HG02759 (cell line): ENCODE data around the gene MAP3K20.
A peak's percentile ranks its signal among the peaks of the same experiment; 100 is the strongest.
"Not testable (repeated sequence)": the region's sequence is repeated elsewhere in the genome, so short reads cannot be mapped to it uniquely, and the experiment has no call there.

ENCODE experiments used
- ATAC-seq: cut with Tn5 transposase; IDR thresholded peaks from one replicate; pipeline ENCODE4 v1.9.1; 2021; ENCODE audit warnings: mild to moderate bottlenecking, moderate library complexity; ENCODE audit not compliant: unreplicated experiment

The MAP3K20 gene

GRCh38 chr2:173086518-173087213 is 11.0 kb downstream of the MAP3K20 start:
- ATAC-seq = no peak

- no peak for ATAC-seq
Measured at GRCh38 chr2:173087214-173087581, 11.6 kb downstream of the MAP3K20 start.

- ATAC-seq = no peak
Measured at GRCh38 chr2:173087793-173088496, 12.3 kb downstream of the MAP3K20 start.

- ATAC-seq = no peak
Measured at GRCh38 chr2:173090276-173090877, 14.7 kb downstream of the MAP3K20 start.

GRCh38 chr2:173090973-173091660 is 15.5 kb downstream of the MAP3K20 start:
- ATAC-seq = no peak

- ATAC-seq = no peak
Measured at GRCh38 chr2:173091910-173092309, 16.3 kb downstream of the MAP3K20 start.

- ATAC-seq = no peak
Measured at GRCh38 chr2:173092844-173093402, 17.3 kb downstream of the MAP3K20 start.

DNA sequence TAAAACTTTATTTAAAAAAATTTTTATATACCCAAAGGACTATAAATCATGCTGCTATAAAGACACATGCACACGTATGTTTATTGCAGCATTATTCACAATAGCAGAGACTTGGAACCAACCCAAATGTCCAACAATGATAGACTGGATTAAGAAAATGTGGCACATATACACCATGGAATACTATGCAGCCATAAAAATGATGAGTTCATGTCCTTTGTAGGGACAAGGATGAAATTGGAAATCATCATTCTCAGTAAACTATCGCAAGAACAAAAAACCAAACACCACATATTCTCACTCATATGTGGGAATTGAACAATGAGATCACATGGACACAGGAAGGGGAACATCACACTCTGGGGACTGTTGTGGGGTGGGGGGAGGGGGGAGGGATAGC is 18.0 kb downstream of the MAP3K20 start:
- ATAC-seq = not testable (repeated sequence)

DNA sequence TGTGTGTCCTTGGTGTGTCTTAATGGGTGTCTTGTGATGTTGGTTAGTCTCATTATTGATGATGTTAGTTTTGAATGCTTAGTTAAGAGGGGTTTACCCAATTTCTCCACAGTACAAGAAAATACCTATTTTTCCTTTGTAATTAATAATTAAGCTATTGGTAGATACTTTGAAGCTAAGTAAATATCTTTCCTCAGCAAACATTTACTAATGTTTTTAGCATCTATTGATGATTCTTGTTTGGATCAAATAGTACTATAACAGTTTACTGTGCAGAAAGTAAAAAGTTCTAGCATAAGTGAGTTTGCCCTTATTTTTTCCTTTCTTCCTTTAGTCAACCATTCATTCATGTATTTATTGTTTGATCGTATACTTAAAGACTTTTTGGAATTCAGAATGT is 19.1 kb downstream of the MAP3K20 start:
- no peak for ATAC-seq

- ATAC-seq = no peak
Measured at GRCh38 chr2:173095356-173095755, 19.7 kb downstream of the MAP3K20 start.

- ATAC-seq = no peak
Measured at GRCh38 chr2:173099271-173099670, 23.6 kb downstream of the MAP3K20 start.

- no peak for ATAC-seq
Measured at GRCh38 chr2:173099804-173100203, 24.2 kb downstream of the MAP3K20 start.

DNA sequence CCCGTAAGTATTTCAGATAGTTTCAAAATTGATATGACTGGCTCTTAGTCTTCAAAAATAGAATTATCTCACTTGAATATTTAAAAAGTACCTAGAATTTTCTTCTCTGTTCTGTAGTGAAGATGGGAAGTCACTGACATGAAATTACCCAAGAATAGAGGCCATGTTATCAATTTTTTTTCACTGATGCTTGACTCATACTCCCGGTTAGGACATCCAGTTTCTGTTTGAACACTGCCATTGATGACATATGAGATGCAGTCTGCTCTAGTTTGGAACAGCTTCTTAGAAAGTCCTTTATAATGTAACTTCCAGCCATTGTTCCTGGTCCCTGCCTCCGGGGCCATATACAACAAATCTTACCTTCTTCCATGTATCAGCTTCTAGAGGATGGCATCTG is 26.0 kb downstream of the MAP3K20 start:
- ATAC-seq = peak; percentile 79

GRCh38 chr2:173104156-173104555 is 28.5 kb downstream of the MAP3K20 start:
- ATAC-seq = no peak

DNA sequence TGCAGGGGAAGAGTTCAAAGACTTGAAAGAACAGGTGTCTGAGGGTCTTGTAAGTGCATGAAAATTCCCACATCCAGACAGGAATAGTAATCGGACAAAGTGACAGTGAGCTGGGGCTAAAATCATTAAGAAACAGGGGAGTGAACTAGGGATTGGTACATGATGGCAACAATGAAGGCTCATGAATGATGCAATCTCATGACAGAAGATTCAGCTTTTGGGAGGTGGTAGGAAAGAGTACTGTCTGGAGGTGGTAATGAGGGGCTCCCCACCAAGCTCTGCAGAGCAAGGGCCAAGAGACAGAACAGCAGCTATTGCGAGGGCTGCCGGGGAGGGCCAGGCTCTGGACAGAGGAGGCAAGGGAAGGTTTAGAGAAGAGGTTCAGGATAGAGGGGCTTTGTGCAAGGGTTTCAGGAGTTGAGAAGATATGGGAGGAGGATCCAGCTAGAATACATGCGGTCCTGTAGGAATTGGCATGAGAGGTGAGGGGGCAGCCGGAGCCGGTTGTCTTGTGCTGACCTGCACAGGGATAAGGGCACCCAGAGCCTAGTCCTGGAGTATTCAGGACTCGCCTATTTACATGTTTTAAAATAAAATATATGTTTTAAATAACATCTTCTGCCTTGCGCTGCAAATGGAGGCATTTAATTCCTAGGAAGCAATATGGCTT is 31.4 kb downstream of the MAP3K20 start:
- ATAC-seq = no peak

GRCh38 chr2:173107629-173108022 is 32.0 kb downstream of the MAP3K20 start:
- no peak for ATAC-seq

DNA sequence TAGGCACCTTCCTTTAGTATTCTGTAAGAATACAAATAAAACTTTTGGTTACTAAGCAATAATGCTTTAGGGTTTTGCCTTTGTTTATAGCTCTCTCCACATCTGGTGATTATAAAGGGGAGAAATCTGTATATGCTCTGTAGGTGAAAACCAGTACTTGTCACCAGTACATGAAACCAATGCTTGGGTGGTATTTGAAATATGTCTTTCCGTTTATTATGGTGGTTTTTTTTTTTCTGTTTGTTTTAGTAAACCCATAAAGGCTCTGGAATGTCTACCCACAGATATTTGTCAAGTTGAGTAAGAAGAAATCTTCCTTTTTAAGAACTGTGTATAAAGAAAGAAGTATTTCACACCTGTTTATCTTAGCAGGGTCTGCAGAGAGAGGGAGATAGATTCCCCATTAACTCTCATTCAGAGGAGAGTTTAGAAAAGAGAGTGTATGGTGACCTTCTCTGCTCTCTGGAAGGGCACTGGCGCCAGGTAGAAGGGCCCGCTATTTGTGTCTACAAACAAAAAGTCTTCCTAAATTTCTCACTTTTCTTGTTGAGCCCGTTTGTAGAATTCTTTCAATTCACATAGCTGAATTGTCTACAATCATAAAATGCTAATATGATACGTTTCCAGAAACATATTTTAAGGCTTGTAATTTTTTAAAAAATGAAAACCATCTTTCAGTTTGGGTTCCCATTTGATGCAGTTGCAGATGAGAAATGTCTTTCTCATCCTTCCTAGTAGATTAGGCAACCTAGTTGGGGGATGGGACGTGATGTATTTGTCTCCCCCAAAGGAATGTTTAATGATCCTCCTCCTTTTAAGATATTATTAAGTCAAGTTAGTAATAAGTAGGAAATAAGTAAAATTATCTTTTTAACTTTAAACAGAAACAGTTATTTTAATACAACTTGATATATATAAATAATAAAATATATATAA is 33.9 kb downstream of the MAP3K20 start:
- ATAC-seq = no peak

- ATAC-seq = no peak
Measured at GRCh38 chr2:173117678-173118077, 42.0 kb downstream of the MAP3K20 start.

DNA sequence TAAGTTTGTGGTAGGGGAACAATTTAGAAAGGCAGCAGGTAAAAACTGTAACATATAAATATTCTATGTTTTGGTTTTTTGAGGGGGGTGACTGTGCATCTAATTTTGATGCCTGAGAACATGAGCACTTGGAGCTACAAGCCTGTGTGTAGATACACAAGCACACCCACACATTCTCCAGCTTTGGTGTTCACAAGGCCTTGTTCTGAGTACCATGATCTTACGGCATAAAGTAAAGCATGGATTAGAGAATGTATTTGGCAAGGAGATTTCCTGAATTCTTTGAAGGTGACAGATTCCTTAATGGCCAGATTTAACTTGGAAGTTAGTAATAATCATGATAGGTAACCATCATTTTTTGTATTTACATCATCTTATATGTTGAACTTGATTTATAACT is 42.7 kb downstream of the MAP3K20 start:
- ATAC-seq = no peak
